Measurements from ENCODE around the gene COMT.

GRCh38 chr22:19987394-19988306, 46.1 kb downstream of the COMT start:
- TF ChIP-seq PKNOX1 (IDR thresholded peaks at IDR 0.05): no peak
- no peak for TF ChIP-seq SP1 (IDR thresholded peaks at IDR 0.05)
- no peak for TF ChIP-seq ELF4 (IDR thresholded peaks at IDR 0.05)
- TF ChIP-seq L3MBTL2 (conservative IDR thresholded peaks at IDR 0.05): no peak
- no peak for TF ChIP-seq TARDBP (IDR thresholded peaks at IDR 0.05)
- no peak for TF ChIP-seq SUZ12 (IDR thresholded peaks at IDR 0.05)
- TF ChIP-seq FOXA1 (IDR thresholded peaks at IDR 0.05): no peak
- no peak for TF ChIP-seq BHLHE40 (IDR thresholded peaks at IDR 0.05; ENCODE audit: borderline replicate concordance)
- no peak for TF ChIP-seq HDGF (IDR thresholded peaks at IDR 0.05; ENCODE audit: borderline replicate concordance)
- no peak for TF ChIP-seq FOXK2 (IDR thresholded peaks at IDR 0.05)
- TF ChIP-seq ARNT (IDR thresholded peaks at IDR 0.05): no peak
- no peak for TF ChIP-seq FOXM1 (IDR thresholded peaks at IDR 0.05; ENCODE audit: borderline replicate concordance)
- TF ChIP-seq LEF1 (IDR thresholded peaks at IDR 0.05; ENCODE audit: borderline replicate concordance): no peak
- no peak for TF ChIP-seq CTBP1 (IDR thresholded peaks at IDR 0.05; ENCODE audit: borderline replicate concordance)

All from HEK293T (cell line).